ENCODE results near the gene GPR183.

DNA sequence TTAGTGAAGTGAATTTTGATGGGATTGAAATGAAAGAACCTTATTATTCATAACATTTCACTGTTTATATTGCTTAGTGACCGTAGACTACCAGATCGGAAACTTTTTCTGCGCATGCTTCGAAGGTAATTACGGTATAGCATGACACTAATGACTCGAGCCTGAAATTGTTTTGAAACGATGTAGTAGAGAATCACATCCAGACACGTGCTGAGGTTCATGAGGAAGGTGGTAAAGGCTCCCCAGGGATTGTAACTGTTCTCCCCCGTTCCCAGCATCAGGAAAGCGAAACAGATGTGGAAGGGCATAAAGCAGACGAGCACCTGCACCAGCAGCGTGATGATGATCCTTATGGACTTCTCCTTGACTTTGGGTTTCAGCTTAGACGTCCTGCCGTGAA, 52.4 kb downstream of the GPR183 start:
- no peak for TF ChIP-seq NRF1 (conservative IDR thresholded peaks at IDR 0.05; ENCODE audit: low read depth, low read length)
- no peak for TF ChIP-seq ZBTB33 (IDR thresholded peaks at IDR 0.05)
- no peak for TF ChIP-seq SMARCA5 (IDR thresholded peaks at IDR 0.05)
- no peak for TF ChIP-seq SMC3 (IDR thresholded peaks at IDR 0.05; ENCODE audit: borderline replicate concordance, low read length)
- no peak for TF ChIP-seq POLR2AphosphoS5 (IDR thresholded peaks at IDR 0.05; ENCODE audit: low read length)
- TF ChIP-seq PAX8 (IDR thresholded peaks at IDR 0.05) = no peak
- TF ChIP-seq, protein P1, sequence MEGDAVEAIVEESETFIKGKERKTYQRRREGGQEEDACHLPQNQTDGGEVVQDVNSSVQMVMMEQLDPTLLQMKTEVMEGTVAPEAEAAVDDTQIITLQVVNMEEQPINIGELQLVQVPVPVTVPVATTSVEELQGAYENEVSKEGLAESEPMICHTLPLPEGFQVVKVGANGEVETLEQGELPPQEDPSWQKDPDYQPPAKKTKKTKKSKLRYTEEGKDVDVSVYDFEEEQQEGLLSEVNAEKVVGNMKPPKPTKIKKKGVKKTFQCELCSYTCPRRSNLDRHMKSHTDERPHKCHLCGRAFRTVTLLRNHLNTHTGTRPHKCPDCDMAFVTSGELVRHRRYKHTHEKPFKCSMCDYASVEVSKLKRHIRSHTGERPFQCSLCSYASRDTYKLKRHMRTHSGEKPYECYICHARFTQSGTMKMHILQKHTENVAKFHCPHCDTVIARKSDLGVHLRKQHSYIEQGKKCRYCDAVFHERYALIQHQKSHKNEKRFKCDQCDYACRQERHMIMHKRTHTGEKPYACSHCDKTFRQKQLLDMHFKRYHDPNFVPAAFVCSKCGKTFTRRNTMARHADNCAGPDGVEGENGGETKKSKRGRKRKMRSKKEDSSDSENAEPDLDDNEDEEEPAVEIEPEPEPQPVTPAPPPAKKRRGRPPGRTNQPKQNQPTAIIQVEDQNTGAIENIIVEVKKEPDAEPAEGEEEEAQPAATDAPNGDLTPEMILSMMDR (IDR thresholded peaks at IDR 0.05 in 2 of 3, conservative IDR thresholded peaks at IDR 0.05 in 1 of 3; ENCODE audit: control insufficient read depth in 2 of 3, extremely low read depth in 1 of 3, insufficient read depth in 1 of 3, low read depth in 3 of 3, low read length in 3 of 3) = no peak
- no peak for TF ChIP-seq EP300 (IDR thresholded peaks at IDR 0.05; ENCODE audit: borderline replicate concordance in 1 of 2, control insufficient read depth in 1 of 2, low read depth in 2 of 2, low read length in 2 of 2)
- TF ChIP-seq RFX5 (IDR thresholded peaks at IDR 0.05; ENCODE audit: low read depth, low read length) = no peak
- no peak for TF ChIP-seq CHD2 (IDR thresholded peaks at IDR 0.05; ENCODE audit: borderline replicate concordance, low read depth, low read length)
- TF ChIP-seq JUND (IDR thresholded peaks at IDR 0.05; ENCODE audit: low read depth, low read length) = no peak
- no peak for TF ChIP-seq NFYB (IDR thresholded peaks at IDR 0.05; ENCODE audit: insufficient read depth, low read depth, low read length)
- no peak for TF ChIP-seq STAT1 (conservative IDR thresholded peaks at IDR 0.05)

All from GM12878 (cell line).